Measurements from ENCODE around the gene ZXDC. TPM values are rescaled to one million over a fixed set of nuclear protein-coding genes. Genes with fewer than 3 reads are reported as not detected.

ZXDC gene
- total and polyA plus RNA-seq, 9 of the 15 experiments (the other 6 are each of a cell fraction or from before 2014, with no cell fraction given) = 0.59 to 13.4 (median 7.3) TPM

DNA sequence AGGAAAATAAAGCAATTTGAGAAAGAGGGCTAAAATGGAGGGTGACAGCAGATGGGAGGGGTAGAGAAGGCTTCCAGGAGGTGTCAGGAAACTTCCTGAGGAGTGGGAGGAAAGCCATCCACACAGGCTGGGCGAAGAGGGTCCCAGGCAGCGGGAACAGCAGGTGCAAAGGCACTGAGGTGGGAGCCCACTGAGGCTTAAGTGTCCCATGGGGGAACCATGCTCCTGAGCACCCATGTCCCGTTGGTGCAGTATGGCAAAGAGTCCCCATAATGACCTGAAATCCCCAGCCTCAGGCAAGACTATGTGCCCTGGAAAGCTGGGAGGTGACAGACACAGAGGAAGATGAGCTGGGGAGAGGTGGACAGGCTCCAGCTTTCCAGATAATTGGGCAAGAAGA lies 50.9 kb downstream of the ZXDC start:
- Histone ChIP-seq H3K27me3 (ENCODE audit: control insufficient read depth in 2 of 2, insufficient read depth in 2 of 2, low read length in 2 of 2) (no peaks in the 10 kb centered on the region), H3K4me2 (ENCODE audit: insufficient read depth, low read length) (no peak overlapping the region), H3K9ac (ENCODE audit: insufficient read depth in 1 of 2, low read depth in 2 of 2, low read length in 2 of 2) (no peak overlapping the region), H3K79me2 (ENCODE audit: control insufficient read depth, insufficient read depth, low read length) (no peaks in the 10 kb centered on the region), H3K4me3 (no peak overlapping the region), H3K36me3 (ENCODE audit: control insufficient read depth, insufficient read depth, low read length) (no peaks in the 10 kb centered on the region), H2AFZ (ENCODE audit: low read depth, low read length) (no peak overlapping the region), H3K9me3 (replicated peaks; ENCODE audit: control insufficient read depth, insufficient read depth, low read depth, low read length) (no peaks in the 10 kb centered on the region), H3K9me1 (ENCODE audit: control insufficient read depth, insufficient read depth, low read length) (no peaks in the 10 kb centered on the region), H4K20me1 (replicated peaks; ENCODE audit: control insufficient read depth, insufficient read depth, low read length) (no peaks in the 10 kb centered on the region), H3K27ac (ENCODE audit: extremely low read depth, low read depth, low read length) (no peak overlapping the region), H3K4me1 (replicated peaks in 1 of 2; ENCODE audit: control insufficient read depth in 2 of 2, insufficient read depth in 2 of 2, low read length in 2 of 2) (peaks cover 0 to 4% of the 10 kb centered on the region in 2 experiments; a peak in 3 of 5 replicates)
- no peak for ATAC-seq
- in situ Hi-C loops (cut with MboI) = no loop called here
- CTCF ChIA-PET (ENCODE audit: low intra/inter-chr PET ratio) = no interaction called here
- intact Hi-C loops (cut with micrococcal nuclease) = no loop called here
- no peak for TF ChIP-seq ZNF121 (CRISPR knock-in tag; conservative IDR thresholded peaks at IDR 0.05)
- no TSS peak for BruUV-seq (replicated peaks)
- WGBS (ENCODE audit: insufficient coverage, low coverage, missing lambda C conversion rate) = 0% methylated on average over 3 of the region's 3 CpGs
- FAIRE-seq = no peak
- POLR2A ChIA-PET = no interaction called here
- no peak for DNase-seq (ENCODE audit: extremely low read depth in 1 of 4, low spot score in 3 of 4)

DNA sequence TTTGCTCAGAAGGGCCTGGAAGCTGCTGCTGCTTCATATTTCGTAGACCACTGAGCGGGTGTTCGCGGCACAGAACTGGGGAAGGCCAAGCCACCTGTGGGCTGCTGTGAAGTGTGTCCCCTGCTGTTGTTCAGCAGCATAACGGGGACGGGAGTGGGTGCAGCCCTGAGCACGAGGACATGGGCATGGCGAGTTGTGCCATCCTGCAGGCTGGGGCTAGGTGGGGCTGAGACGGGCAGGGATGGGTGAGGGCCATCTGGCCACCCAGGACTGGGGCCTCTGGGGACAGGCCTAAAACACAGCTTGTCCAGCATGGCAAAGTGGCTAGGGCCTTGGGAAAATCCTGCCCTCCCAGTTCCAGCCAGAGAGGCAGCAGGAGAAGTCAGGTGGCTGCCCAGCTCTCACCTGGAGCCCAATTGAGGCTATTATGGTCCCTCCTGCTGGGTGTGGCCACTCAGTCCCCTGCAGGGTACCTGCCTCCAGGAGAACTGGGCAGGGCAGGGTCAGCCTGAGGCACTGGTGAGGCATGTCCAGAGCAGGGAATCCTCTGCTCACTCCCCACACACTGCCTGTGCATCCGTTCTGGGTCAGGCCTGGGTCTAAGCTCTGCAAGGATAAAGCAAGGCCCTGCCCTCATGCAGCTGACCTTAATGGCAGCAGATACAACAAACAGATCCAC lies 51.5 kb downstream of the ZXDC start:
- no peaks in the 10 kb centered on the region for H3K27me3 ChIP-seq (ENCODE audit: control insufficient read depth in 2 of 2, insufficient read depth in 2 of 2, low read length in 2 of 2)
- DNase-seq (ENCODE audit: extremely low read depth in 1 of 4, low spot score in 3 of 4) (no peak), ATAC-seq (no peak), FAIRE-seq (no peak)
- WGBS (ENCODE audit: insufficient coverage, low coverage, missing lambda C conversion rate) = 23% methylated on average over 6 of the region's 10 CpGs
- no peaks in the 10 kb centered on the region for H3K79me2 ChIP-seq (ENCODE audit: control insufficient read depth, insufficient read depth, low read length)
- H2AFZ ChIP-seq (ENCODE audit: low read depth, low read length) = no peak overlapping the region
- no peaks in the 10 kb centered on the region for H4K20me1 ChIP-seq (replicated peaks; ENCODE audit: control insufficient read depth, insufficient read depth, low read length)
- no peaks in the 10 kb centered on the region for H3K9me1 ChIP-seq (ENCODE audit: control insufficient read depth, insufficient read depth, low read length)
- no peak overlapping the region for H3K9ac ChIP-seq (ENCODE audit: insufficient read depth in 1 of 2, low read depth in 2 of 2, low read length in 2 of 2)
- CTCF ChIA-PET (ENCODE audit: low intra/inter-chr PET ratio) = no interaction called here
- in situ Hi-C loops (cut with MboI) = no loop called here
- intact Hi-C loops (cut with micrococcal nuclease) = no loop called here
- no peak overlapping the region for H3K4me3 ChIP-seq
- BruUV-seq (replicated peaks) = no TSS peak
- no peaks in the 10 kb centered on the region for H3K9me3 ChIP-seq (replicated peaks; ENCODE audit: control insufficient read depth, insufficient read depth, low read depth, low read length)
- H3K27ac ChIP-seq (ENCODE audit: extremely low read depth, low read depth, low read length) = no peak overlapping the region
- no peak overlapping the region for H3K4me2 ChIP-seq (ENCODE audit: insufficient read depth, low read length)
- POLR2A ChIA-PET = interaction anchor here (0.6 kb wide), 1 partner anchor 239 kb away, joined by 3 read pairs; no protein-coding TSS in a partner anchor
- H3K36me3 ChIP-seq (ENCODE audit: control insufficient read depth, insufficient read depth, low read length) = no peaks in the 10 kb centered on the region
- H3K4me1 ChIP-seq (replicated peaks in 1 of 2; ENCODE audit: control insufficient read depth in 2 of 2, insufficient read depth in 2 of 2, low read length in 2 of 2) = peaks cover 0 to 6% of the 10 kb centered on the region in 2 experiments; a peak in 3 of 5 replicates
- TF ChIP-seq MTA3 (IDR thresholded peaks at IDR 0.05; ENCODE audit: borderline replicate concordance) = no peak
- TF ChIP-seq NFE2L1 (tag; IDR thresholded peaks at IDR 0.05; ENCODE audit: borderline replicate concordance, low read depth) = no peak
- no peak for TF ChIP-seq ETV6 (IDR thresholded peaks at IDR 0.05; ENCODE audit: borderline replicate concordance in 1 of 2, low read depth in 2 of 2, low read length in 1 of 2)
- TF ChIP-seq ETV6 (CRISPR knock-in tag; IDR thresholded peaks at IDR 0.05; ENCODE audit: borderline replicate concordance) = no peak
- TF ChIP-seq SOX6 (IDR thresholded peaks at IDR 0.05) = no peak
- TF ChIP-seq ZNF143 (CRISPR knock-in tag; IDR thresholded peaks at IDR 0.05) = no peak
- TF ChIP-seq, protein P1, sequence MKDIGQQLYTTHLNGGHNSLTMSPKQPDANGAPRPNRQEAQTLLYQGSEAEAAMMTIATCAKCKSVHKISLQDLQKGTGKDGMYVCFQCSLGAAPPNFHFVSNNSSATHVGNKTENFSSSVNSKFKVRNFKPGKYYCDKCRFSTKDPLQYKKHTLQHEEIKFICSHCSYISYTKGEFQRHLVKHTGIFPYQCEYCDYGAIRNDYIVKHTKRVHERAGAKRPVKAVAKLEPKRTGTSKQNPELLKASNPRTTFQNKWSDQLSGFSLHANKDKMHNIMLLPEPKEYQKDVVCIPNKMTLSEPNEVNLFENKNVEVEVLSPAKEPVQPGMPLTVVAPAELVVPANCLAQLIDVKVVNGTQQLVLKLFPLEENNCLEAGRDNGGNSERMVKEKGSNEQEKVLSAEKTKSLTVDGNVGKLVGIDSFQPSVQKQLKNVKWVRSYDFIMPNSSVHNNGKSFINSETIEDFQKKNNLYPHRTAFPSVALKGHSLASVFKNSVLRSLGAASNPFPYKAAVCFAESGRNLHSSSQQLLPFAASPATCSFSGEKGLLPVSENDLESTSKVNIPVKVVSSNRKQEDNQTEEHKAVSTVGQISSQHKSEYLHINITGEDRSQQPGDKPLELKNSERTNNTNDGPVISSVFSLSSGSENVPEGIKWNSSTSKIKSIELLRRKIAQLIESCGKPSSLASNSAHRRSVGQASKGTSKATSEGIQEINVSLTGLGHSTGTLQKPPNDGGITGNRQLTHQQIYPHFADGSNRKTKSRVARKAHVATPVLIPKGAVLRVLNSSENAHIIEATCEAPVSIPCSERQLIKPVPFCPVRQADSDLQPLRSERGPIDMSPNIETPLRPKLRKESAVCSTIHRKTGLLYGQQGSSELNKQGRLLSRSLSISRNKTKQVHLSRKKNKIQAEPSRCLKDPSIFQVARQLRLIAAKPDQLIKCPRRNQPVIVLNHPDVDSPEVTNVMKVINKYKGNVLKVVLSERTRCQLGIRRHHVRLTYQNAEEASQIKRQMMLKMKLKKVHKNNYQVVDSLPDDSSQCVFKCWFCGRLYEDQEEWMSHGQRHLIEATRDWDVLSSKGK (CRISPR knock-in tag; IDR thresholded peaks at IDR 0.05) = no peak
- TF ChIP-seq TGIF2 (CRISPR knock-in tag; IDR thresholded peaks at IDR 0.05) = no peak
- TF ChIP-seq, protein P2, sequence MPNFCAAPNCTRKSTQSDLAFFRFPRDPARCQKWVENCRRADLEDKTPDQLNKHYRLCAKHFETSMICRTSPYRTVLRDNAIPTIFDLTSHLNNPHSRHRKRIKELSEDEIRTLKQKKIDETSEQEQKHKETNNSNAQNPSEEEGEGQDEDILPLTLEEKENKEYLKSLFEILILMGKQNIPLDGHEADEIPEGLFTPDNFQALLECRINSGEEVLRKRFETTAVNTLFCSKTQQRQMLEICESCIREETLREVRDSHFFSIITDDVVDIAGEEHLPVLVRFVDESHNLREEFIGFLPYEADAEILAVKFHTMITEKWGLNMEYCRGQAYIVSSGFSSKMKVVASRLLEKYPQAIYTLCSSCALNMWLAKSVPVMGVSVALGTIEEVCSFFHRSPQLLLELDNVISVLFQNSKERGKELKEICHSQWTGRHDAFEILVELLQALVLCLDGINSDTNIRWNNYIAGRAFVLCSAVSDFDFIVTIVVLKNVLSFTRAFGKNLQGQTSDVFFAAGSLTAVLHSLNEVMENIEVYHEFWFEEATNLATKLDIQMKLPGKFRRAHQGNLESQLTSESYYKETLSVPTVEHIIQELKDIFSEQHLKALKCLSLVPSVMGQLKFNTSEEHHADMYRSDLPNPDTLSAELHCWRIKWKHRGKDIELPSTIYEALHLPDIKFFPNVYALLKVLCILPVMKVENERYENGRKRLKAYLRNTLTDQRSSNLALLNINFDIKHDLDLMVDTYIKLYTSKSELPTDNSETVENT (CRISPR knock-in tag; IDR thresholded peaks at IDR 0.05) = no peak
